ENCODE data around the gene PSMB5.

DNA sequence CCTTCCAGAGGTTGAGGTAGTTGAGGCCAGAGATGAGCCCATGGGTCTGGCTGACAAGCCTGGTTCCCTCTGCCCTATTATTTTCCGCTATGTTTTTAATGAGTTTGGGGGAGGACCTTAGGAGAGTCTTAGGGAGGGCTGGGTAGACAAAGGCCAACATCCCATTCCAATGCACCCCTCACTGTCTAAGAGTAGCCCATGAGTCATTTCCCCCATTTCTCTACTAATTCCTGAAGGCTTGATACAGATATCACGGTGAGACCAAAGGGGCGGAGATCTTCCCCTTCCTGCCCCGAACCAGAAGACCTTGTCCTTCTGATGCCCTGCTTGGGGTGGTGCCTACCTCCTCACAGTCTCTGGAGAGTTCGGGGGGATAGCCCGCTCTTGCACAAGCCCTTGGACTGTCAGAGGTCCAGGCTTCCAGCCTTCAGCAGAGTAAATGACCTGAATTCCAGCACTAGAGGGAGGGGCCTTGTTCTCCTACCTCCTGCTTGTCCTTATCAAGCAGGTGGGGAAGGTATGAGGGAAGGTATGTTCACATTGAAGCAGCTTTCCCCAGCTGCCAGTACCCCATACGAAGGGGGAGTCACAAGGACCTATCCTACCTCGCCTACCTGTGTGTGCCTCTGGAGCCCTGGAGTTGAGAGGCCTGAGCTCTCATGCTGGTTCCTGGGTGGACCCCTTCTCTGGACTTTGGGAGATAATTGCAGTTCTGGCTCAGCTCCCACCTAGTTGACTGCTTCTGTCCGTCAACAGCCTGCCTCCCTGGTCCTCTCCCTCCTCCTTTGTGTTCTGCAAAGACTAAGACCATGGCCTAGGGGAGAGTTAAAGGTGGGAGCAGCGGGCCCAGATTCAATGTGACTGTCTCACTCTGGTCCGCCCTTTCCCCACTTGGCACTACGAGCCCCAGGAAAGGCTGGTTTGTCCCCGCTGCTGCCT is 11.0 kb upstream of the PSMB5 start:
- TF ChIP-seq EZH2 (IDR thresholded peaks at IDR 0.05) (no peak), POLR2AphosphoS5 (IDR thresholded peaks at IDR 0.05; ENCODE audit: borderline replicate concordance, low read depth, low read length) (no peak)
